Measurements from ENCODE around the gene PRUNE2. TPM values are rescaled to one million over a fixed set of nuclear protein-coding genes. Genes with fewer than 3 reads are reported as not detected.

Gene PRUNE2
- total and polyA plus RNA-seq, 9 of the 15 experiments (the other 6 are each of a cell fraction or from before 2014, with no cell fraction given): 0.05 to 0.45 (median 0.18) TPM; not detected in 1

GRCh38 chr9:76571288-76571687, 334.6 kb downstream of the PRUNE2 start:
- in situ Hi-C loops (cut with MboI): no loop called here
- Histone ChIP-seq H3K9me1 (ENCODE audit: control insufficient read depth, insufficient read depth, low read length) (no peaks in the 10 kb centered on the region), H2AFZ (ENCODE audit: low read depth, low read length) (no peak overlapping the region), H3K27me3 (ENCODE audit: control insufficient read depth in 2 of 2, insufficient read depth in 2 of 2, low read length in 2 of 2) (peaks cover 0 to 12% of the 10 kb centered on the region in 2 experiments; a peak in 2 of 5 replicates), H3K27ac (ENCODE audit: extremely low read depth, low read depth, low read length) (no peak overlapping the region), H3K9me3 (replicated peaks; ENCODE audit: control insufficient read depth, insufficient read depth, low read depth, low read length) (no peaks in the 10 kb centered on the region), H3K36me3 (ENCODE audit: control insufficient read depth, insufficient read depth, low read length) (no peaks in the 10 kb centered on the region), H3K79me2 (ENCODE audit: control insufficient read depth, insufficient read depth, low read length) (no peaks in the 10 kb centered on the region), H3K4me1 (replicated peaks in 1 of 2; ENCODE audit: control insufficient read depth in 2 of 2, insufficient read depth in 2 of 2, low read length in 2 of 2) (peaks cover 0 to 4% of the 10 kb centered on the region in 2 experiments; a peak in 2 of 5 replicates), H3K4me2 (ENCODE audit: insufficient read depth, low read length) (no peak overlapping the region), H4K20me1 (replicated peaks; ENCODE audit: control insufficient read depth, insufficient read depth, low read length) (no peaks in the 10 kb centered on the region), H3K9ac (ENCODE audit: insufficient read depth in 1 of 2, low read depth in 2 of 2, low read length in 2 of 2) (no peak overlapping the region), H3K4me3 (no peak overlapping the region)
- DNase-seq (ENCODE audit: extremely low read depth in 1 of 4, low spot score in 3 of 4) (no peak), FAIRE-seq (no peak), ATAC-seq (no peak)
- POLR2A ChIA-PET: no interaction called here
- CTCF ChIA-PET (ENCODE audit: low intra/inter-chr PET ratio): no interaction called here
- 0% methylated on average over 3 of the region's 3 CpGs for WGBS (ENCODE audit: insufficient coverage, low coverage, missing lambda C conversion rate)
- no peak for TF ChIP-seq ZBTB40 (IDR thresholded peaks at IDR 0.05)
- TF ChIP-seq ZBTB40 (CRISPR knock-in tag; IDR thresholded peaks at IDR 0.05): no peak
- no peak for TF ChIP-seq RBM25 (IDR thresholded peaks at IDR 0.05; ENCODE audit: low read depth, low read length, severe bottlenecking)
- no peak for TF ChIP-seq SOX6 (IDR thresholded peaks at IDR 0.05)
- TF ChIP-seq PTRF (tag; IDR thresholded peaks at IDR 0.05): no peak
- intact Hi-C loops (cut with micrococcal nuclease): no loop called here
- BruUV-seq (replicated peaks): no TSS peak

Data from K562 (cell line).